Breast epithelium (tissue), 4 donors: Measurements from ENCODE around the gene MED9. TPM values are rescaled to one million over a fixed set of nuclear protein-coding genes. Genes with fewer than 3 reads are reported as not detected.
A peak's percentile ranks its signal among the peaks of the same experiment; 100 is the strongest.

ENCODE experiments used
- DNase-seq, 2 donors: peaks; one replicate each; pipeline ENCODE4 v3.0.0-alpha.2; 2019; ENCODE audit warnings: low spot score in 2 of 2
- H3K27ac ChIP-seq, 2 donors: fragments of 200-600 bp; sonication (generic) in 1 of 2; one replicate each; pipeline ENCODE4 v1.5.1; 2016 to 2019; ENCODE audit warnings: mild to moderate bottlenecking in 1 of 2
- H3K27me3 ChIP-seq, 2 donors: fragments of 200-600 bp; sonication (generic) in 1 of 2; one replicate each; pipeline versions ENCODE4 v1.5.1 to v1.6.0; 2017 to 2019; ENCODE audit warnings: control low read depth in 1 of 2, mild to moderate bottlenecking in 1 of 2
- H3K36me3 ChIP-seq: fragments of 200-600 bp; one replicate; pipeline ENCODE4 v1.5.1; 2019
- H3K4me1 ChIP-seq, 2 donors: fragments of 200-600 bp; sonication (generic); one replicate each; pipeline ENCODE4 v1.5.1; 2016 to 2019; ENCODE audit warnings: control low read depth in 1 of 2
- H3K4me3 ChIP-seq, 3 donors: fragments of 200-600 bp; sonication (generic); 1 replicate in 2 of 3; 2 replicates in 1 of 3; pipeline ENCODE4 v1.5.1; 2016 to 2019; ENCODE audit warnings: mild to moderate bottlenecking in 3 of 3, moderate library complexity in 2 of 3
- H3K9me3 ChIP-seq, 2 donors: fragments of 200-600 bp; sonication (generic) in 1 of 2; one replicate each; pipeline ENCODE4 v1.5.1; 2016 to 2019; ENCODE audit warnings: control low read depth in 1 of 2
- POLR2A ChIP-seq: fragments of 450-650 bp; IDR thresholded peaks from one replicate; pipeline ENCODE4 v1.6.1; 2016; ENCODE audit warnings: antibody characterized with exemption, mild to moderate bottlenecking, moderate library complexity
- POLR2AphosphoS5 ChIP-seq, 3 donors: sonication (generic); formaldehyde crosslinking; IDR thresholded peaks; one replicate each; pipeline ENCODE4 v1.6.1; 2017; ENCODE audit warnings: antibody characterized with exemption in 3 of 3
- intact Hi-C: fragments of 100-400 bp; cut with DNase I; formaldehyde crosslinking; loops from one replicate; pipeline ENCODE4 v1.15.1; 2023; ENCODE audit warnings: low total_unique reads
- total RNA-seq, 3 donors: library from RNA; depleted of rRNA; stranded (reverse); fragments of >200 nt; gene quantifications; one replicate each; pipeline ENCODE4 v1.1.0, GENCODE V29; 2016
- TF ChIP-seq, protein P1 (sequence below), 3 donors: fragments of 450-650 bp; IDR thresholded peaks; one replicate each; pipeline ENCODE4 v1.5.1; 2016 to 2017; ENCODE audit warnings: antibody characterized with exemption in 3 of 3, mild to moderate bottlenecking in 3 of 3, moderate library complexity in 3 of 3

Gene MED9
- total RNA-seq, 3 donors from 2014 or later, result 13.4 to 22.5 (median 20.0) TPM

GRCh38 chr17:17539591-17539990, 62.8 kb downstream of the MED9 start:
- H3K27me3 ChIP-seq, result no peaks in the 10 kb centered on the region
- intact Hi-C loops, result no loop called here
- no peaks in the 10 kb centered on the region for H3K36me3 ChIP-seq
- H3K4me1 ChIP-seq, result no peaks in the 10 kb centered on the region
- no peak for DNase-seq
- TF ChIP-seq, protein P1, sequence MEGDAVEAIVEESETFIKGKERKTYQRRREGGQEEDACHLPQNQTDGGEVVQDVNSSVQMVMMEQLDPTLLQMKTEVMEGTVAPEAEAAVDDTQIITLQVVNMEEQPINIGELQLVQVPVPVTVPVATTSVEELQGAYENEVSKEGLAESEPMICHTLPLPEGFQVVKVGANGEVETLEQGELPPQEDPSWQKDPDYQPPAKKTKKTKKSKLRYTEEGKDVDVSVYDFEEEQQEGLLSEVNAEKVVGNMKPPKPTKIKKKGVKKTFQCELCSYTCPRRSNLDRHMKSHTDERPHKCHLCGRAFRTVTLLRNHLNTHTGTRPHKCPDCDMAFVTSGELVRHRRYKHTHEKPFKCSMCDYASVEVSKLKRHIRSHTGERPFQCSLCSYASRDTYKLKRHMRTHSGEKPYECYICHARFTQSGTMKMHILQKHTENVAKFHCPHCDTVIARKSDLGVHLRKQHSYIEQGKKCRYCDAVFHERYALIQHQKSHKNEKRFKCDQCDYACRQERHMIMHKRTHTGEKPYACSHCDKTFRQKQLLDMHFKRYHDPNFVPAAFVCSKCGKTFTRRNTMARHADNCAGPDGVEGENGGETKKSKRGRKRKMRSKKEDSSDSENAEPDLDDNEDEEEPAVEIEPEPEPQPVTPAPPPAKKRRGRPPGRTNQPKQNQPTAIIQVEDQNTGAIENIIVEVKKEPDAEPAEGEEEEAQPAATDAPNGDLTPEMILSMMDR (IDR thresholded peaks at IDR 0.05), result no peak
- no peak for TF ChIP-seq POLR2AphosphoS5 (IDR thresholded peaks at IDR 0.05)
- no peak for TF ChIP-seq POLR2A
- no peaks in the 10 kb centered on the region for H3K9me3 ChIP-seq
- H3K27ac ChIP-seq, result no peak overlapping the region
- H3K4me3 ChIP-seq, result no peak overlapping the region

DNA sequence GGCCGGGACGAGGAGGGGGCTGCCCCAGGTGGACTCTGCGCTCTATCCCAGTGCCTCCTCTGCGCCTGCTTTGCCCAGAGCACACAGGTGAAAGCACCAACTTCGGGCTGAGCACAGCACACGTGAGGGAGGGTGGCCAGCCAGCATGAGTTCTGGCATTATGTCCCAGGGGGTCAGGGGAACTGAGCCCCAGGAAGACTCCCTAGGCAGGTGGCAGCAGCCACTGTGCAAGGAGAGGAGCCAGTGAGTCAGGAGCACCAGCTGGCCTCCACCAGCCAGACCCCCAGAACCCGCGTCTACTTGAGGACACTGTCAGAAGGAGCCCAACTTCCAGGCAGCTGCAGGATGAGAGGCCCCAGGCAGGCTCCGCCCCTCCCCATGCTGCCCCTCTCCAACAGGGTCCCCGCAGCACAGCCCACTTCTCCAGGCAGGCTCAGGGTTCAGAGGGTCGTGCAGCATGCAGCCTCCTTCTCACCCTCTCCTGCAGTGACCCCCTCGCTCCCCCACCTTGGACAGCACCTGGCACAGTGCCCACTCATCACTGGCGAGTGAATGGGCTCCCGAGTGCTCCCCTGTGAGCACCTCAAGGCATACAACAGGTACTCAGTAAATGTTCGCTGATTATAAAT, 63.6 kb downstream of the MED9 start:
- Histone ChIP-seq H3K9me3 (no peaks in the 10 kb centered on the region), H3K27me3 (no peaks in the 10 kb centered on the region), H3K27ac (no peak overlapping the region), H3K4me1 (no peaks in the 10 kb centered on the region), H3K4me3 (no peak overlapping the region), H3K36me3 (no peaks in the 10 kb centered on the region)
- no peak for TF ChIP-seq POLR2AphosphoS5 (IDR thresholded peaks at IDR 0.05)
- TF ChIP-seq POLR2A, result no peak
- TF ChIP-seq, protein P1 (IDR thresholded peaks at IDR 0.05), result no peak
- DNase-seq, result no peak
- intact Hi-C loops, result loop anchor here (10.0 kb wide), 1 partner anchor 534 kb away; no protein-coding TSS in a partner anchor

DNA sequence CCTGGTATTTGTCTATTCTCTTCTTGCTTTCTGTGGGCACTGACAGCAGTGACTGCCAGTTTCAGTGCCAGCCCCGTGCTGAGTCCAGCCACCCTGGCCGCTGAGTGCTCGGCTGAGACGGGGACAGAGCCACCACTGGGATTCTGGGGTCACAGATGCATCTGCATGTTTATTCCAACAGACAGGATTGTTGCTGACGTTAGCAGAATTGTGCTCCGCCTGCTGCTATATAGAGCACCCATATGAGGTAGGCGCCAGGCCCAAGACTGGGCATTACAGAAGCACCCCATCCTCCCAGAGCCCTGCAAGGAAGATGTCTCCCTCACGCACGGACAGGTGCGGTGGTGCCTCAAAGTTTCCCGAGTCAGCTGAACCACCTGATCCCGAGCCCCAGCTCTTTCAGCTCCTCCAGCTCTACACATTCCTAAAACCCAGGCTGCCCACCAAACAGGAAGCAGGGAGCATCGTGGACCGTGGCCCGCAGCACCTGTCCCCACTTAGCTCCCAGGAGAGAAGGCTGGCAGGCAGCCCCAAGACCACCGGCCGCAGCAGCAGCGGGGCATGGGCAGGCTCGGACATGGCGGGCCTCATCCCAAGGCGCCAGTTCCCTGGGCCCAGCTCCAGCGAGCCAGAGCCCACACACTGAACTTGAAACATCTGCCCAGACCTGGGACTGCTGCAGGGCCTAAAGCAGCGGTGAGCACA, 64.3 kb downstream of the MED9 start:
- DNase-seq, result no peak
- TF ChIP-seq POLR2A (no peak), POLR2AphosphoS5 (IDR thresholded peaks at IDR 0.05) (no peak)
- TF ChIP-seq, protein P1 (IDR thresholded peaks at IDR 0.05), result no peak
- Histone ChIP-seq H3K4me3 (no peak overlapping the region), H3K27ac (peak overlapping the region; percentile 32 to 40), H3K4me1 (no peaks in the 10 kb centered on the region), H3K36me3 (no peaks in the 10 kb centered on the region), H3K27me3 (no peaks in the 10 kb centered on the region), H3K9me3 (no peaks in the 10 kb centered on the region)
- intact Hi-C loops, result loop anchor here (10.0 kb wide), 1 partner anchor 534 kb away; no protein-coding TSS in a partner anchor

- TF ChIP-seq POLR2AphosphoS5 (IDR thresholded peaks at IDR 0.05), result no peak
- no peak for TF ChIP-seq POLR2A
- TF ChIP-seq, protein P1 (IDR thresholded peaks at IDR 0.05), result no peak
- H3K4me3 ChIP-seq, result no peak overlapping the region
- no peaks in the 10 kb centered on the region for H3K27me3 ChIP-seq
- peak overlapping the region; percentile 32 to 40 for H3K27ac ChIP-seq
- intact Hi-C loops, result loop anchor here (10.0 kb wide), 1 partner anchor 533 kb away; no protein-coding TSS in a partner anchor
- DNase-seq, result no peak
- H3K4me1 ChIP-seq, result no peaks in the 10 kb centered on the region
- H3K9me3 ChIP-seq, result no peaks in the 10 kb centered on the region
- H3K36me3 ChIP-seq, result no peaks in the 10 kb centered on the region
Observed at GRCh38 chr17:17541640-17542001, 64.8 kb downstream of the MED9 start.

Other genes starting within 250 kb of the MED9 start
- 10 to 100 TPM; 39.7 to 61.1 (median 57.0) TPM for gene FLCN, start 239.8 kb upstream of the MED9 start, total RNA-seq
- 10 to 100 TPM; 59.6 to 61.3 (median 60.6) TPM for gene COPS3, start 195.8 kb upstream of the MED9 start, total RNA-seq
- gene NT5M, start 173.6 kb upstream of the MED9 start, total RNA-seq, result 1 to 10 TPM; 1.0 to 4.6 (median 2.9) TPM
- gene RASD1, start 19.4 kb downstream of the MED9 start, total RNA-seq, result 100 to 1,000 TPM in 1 of 3 donors, 10 to 100 TPM in 2; 64.0 to 140 (median 75.0) TPM
- gene PEMT, start 114.7 kb downstream of the MED9 start, total RNA-seq, result 100 to 1,000 TPM in 1 of 3 donors, 10 to 100 TPM in 2; 37.3 to 151 (median 52.4) TPM
- gene RAI1, start 204.5 kb downstream of the MED9 start, total RNA-seq, result 10 to 100 TPM in 2 of 3 donors, 1 to 10 TPM in 1; 5.6 to 25.6 (median 20.6) TPM